Lung (tissue), 12 donors: ENCODE data around the gene ADIPOQ. TPM values are rescaled to one million over a fixed set of nuclear protein-coding genes. Genes with fewer than 3 reads are reported as not detected.
A peak's percentile ranks its signal among the peaks of the same experiment; 100 is the strongest.
"Not testable (repeated sequence)": the region's sequence is repeated elsewhere in the genome, so short reads cannot be mapped to it uniquely, and the experiment has no call there.

Source experiments
- ATAC-seq: fragments of 200-7000 bp; cut with Tn5 transposase; one replicate; pipeline ENCODE4 v1.9.1; 2020; ENCODE audit warnings: moderate number of reproducible peaks; ENCODE audit not compliant: insufficient read depth, low FRiP score
- DNase-seq, 3 donors: peaks; one replicate each; pipeline ENCODE4 v3.0.0-alpha.2; 2013 to 2017
- H3K27ac ChIP-seq, 2 donors: one replicate each; pipeline ENCODE4 v1.5.1; 2013; ENCODE audit warnings: mild to moderate bottlenecking in 2 of 2, moderate library complexity in 2 of 2, control low read depth in 1 of 2, inconsistent platforms in 1 of 2, low read depth in 1 of 2, low read length in 1 of 2
- H3K27me3 ChIP-seq, 3 donors: one replicate each; pipeline ENCODE4 v1.5.1; 2013; ENCODE audit warnings: low read length in 2 of 3; ENCODE audit not compliant: control insufficient read depth in 3 of 3, insufficient read depth in 3 of 3
- H3K36me3 ChIP-seq, 4 donors: one replicate each; pipeline ENCODE4 v1.5.1; 2013; ENCODE audit warnings: low read length in 4 of 4, mild to moderate bottlenecking in 1 of 4, moderate library complexity in 1 of 4; ENCODE audit not compliant: control insufficient read depth in 4 of 4, insufficient read depth in 4 of 4
- H3K4me1 ChIP-seq, 5 donors: one replicate each; pipeline ENCODE4 v1.5.1; 2013; ENCODE audit warnings: low read length in 5 of 5, mild to moderate bottlenecking in 2 of 5, moderate library complexity in 1 of 5; ENCODE audit not compliant: control insufficient read depth in 5 of 5, insufficient read depth in 5 of 5
- H3K4me3 ChIP-seq: one replicate; pipeline ENCODE4 v1.5.1; 2013; ENCODE audit warnings: mild to moderate bottlenecking, control low read depth, moderate library complexity
- H3K9ac ChIP-seq, 2 donors: one replicate each; pipeline ENCODE4 v1.5.1; 2013; ENCODE audit warnings: low read length in 2 of 2, control low read depth in 1 of 2; ENCODE audit not compliant: insufficient read depth in 1 of 2
- H3K9me3 ChIP-seq, 4 donors: one replicate each; pipeline ENCODE4 v1.5.1; 2013; ENCODE audit warnings: low read length in 3 of 4, mild to moderate bottlenecking in 1 of 4, moderate library complexity in 1 of 4; ENCODE audit not compliant: control insufficient read depth in 4 of 4, insufficient read depth in 3 of 4
- WGBS, 2 donors: extraction: QIAGEN DNeasy Blood & Tissue Kit; methylation state at CpG; one replicate each; pipeline ENCODE4 v1.1.7; 2013; 5-methylcytosine and 5-hydroxymethylcytosine counted together
- polyA plus RNA-seq, 2 donors: library from polyadenylated mRNA; stranded (reverse); fragments of 200-250 nt; gene quantifications; one replicate each; pipeline ENCODE4 v1.2.1, GENCODE V29; 2013
- total RNA-seq, 2 donors: library from RNA; depleted of rRNA in 1 of 2; stranded (reverse); fragments of >200 nt in 1 of 2; gene quantifications; one replicate each; pipeline ENCODE4 v1.2.1, GENCODE V29; 2014 to 2021
- TF ChIP-seq, protein P1 (sequence below): IDR thresholded peaks from 2 replicates; pipeline ENCODE4 v1.5.1; 2012; ENCODE audit warnings: mild to moderate bottlenecking; ENCODE audit errors: control extremely low read depth, extremely low read depth
- donor health status: control.
- donor health status: control.
- donor health status: Bipolar disorder and iron deficiency.
- donor health status: healthy.
- donor health status: DM: yes; HTN: yes; CAD: no.

ADIPOQ gene
- total and polyA plus RNA-seq, 4 donors, result 0.01 to 0.09 TPM; not detected in 2

- TF ChIP-seq, protein P1, sequence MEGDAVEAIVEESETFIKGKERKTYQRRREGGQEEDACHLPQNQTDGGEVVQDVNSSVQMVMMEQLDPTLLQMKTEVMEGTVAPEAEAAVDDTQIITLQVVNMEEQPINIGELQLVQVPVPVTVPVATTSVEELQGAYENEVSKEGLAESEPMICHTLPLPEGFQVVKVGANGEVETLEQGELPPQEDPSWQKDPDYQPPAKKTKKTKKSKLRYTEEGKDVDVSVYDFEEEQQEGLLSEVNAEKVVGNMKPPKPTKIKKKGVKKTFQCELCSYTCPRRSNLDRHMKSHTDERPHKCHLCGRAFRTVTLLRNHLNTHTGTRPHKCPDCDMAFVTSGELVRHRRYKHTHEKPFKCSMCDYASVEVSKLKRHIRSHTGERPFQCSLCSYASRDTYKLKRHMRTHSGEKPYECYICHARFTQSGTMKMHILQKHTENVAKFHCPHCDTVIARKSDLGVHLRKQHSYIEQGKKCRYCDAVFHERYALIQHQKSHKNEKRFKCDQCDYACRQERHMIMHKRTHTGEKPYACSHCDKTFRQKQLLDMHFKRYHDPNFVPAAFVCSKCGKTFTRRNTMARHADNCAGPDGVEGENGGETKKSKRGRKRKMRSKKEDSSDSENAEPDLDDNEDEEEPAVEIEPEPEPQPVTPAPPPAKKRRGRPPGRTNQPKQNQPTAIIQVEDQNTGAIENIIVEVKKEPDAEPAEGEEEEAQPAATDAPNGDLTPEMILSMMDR, result no peak
- no peak overlapping the region for H3K27ac ChIP-seq
- no peak overlapping the region for H3K9ac ChIP-seq
- ATAC-seq (no peak), DNase-seq (no peak)
- peaks cover 0 to 24% (median 20%) of the 10 kb centered on the region in 3 donors for H3K27me3 ChIP-seq
- no peak overlapping the region for H3K4me3 ChIP-seq
- 93 to 99% methylated on average over 5 of the region's 5 CpGs for WGBS, 2 donors
- no peaks in the 10 kb centered on the region for H3K36me3 ChIP-seq
- H3K4me1 ChIP-seq, result no peaks in the 10 kb centered on the region
- no peaks in the 10 kb centered on the region for H3K9me3 ChIP-seq
These were observed 24.0 kb upstream of the ADIPOQ start for GRCh38 chr3:186818516-186818915.

- WGBS, 2 donors, result 78 to 89% methylated on average over 1 of the region's 1 CpG
These were observed 23.6 kb upstream of the ADIPOQ start for GRCh38 chr3:186818956-186819355.

GRCh38 chr3:186821429-186822387 is 20.8 kb upstream of the ADIPOQ start:
- peak in 2 of 3 donors; percentile 69 to 71 for DNase-seq
- WGBS, 2 donors, result 49 to 57% methylated on average over 11 of the region's 11 CpGs
- Histone ChIP-seq H3K9ac (no peak overlapping the region), H3K27me3 (peaks cover 0 to 39% (median 39%) of the 10 kb centered on the region in 3 donors), H3K27ac (no peak overlapping the region), H3K4me3 (no peak overlapping the region), H3K36me3 (no peaks in the 10 kb centered on the region), H3K9me3 (peaks cover 0 to 2% (median 0%) of the 10 kb centered on the region in 4 donors), H3K4me1 (peaks cover 0 to 8% (median 0%) of the 10 kb centered on the region in 5 donors)
- TF ChIP-seq, protein P1, result peak; percentile 42
- ATAC-seq, result no peak

More at GRCh38 chr3:186818956-186819355, 23.6 kb upstream of the ADIPOQ start:
- Histone ChIP-seq H3K27me3 (peaks cover 0 to 22% (median 20%) of the 10 kb centered on the region in 3 donors), H3K9ac (no peak overlapping the region), H3K4me1 (no peaks in the 10 kb centered on the region), H3K9me3 (no peaks in the 10 kb centered on the region), H3K4me3 (no peak overlapping the region), H3K36me3 (no peaks in the 10 kb centered on the region), H3K27ac (no peak overlapping the region)
- DNase-seq, result no peak
- TF ChIP-seq, protein P1, result no peak
- no peak for ATAC-seq

DNA sequence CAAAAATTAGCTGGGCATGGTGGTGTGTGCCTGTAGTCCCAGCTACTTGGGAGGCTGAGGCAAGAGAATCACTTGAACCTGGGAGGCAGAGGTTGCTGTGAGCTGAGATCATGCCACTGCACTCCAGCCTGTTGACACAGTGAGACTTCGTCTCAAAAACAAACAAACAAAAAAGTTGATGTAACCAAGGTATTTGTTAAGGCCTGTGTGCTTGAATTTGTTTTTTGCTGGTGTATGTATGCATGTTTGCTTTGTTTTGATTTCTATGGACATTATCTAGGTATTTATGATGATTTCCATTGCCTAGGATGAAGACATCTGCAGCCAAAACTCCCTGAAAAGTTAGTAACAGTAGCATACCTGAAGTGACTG is 20.1 kb upstream of the ADIPOQ start:
- DNase-seq, result not testable (repeated sequence)
- peaks cover 0 to 38% (median 38%) of the 10 kb centered on the region in 3 donors for H3K27me3 ChIP-seq
- WGBS, 2 donors, result 64 to 92% methylated on average over 1 of the region's 1 CpG

More for the DNA sequence above, 20.1 kb upstream of the ADIPOQ start:
- ATAC-seq, H3K9ac ChIP-seq, H3K36me3 ChIP-seq, H3K27ac ChIP-seq, H3K4me3 ChIP-seq, H3K9me3 ChIP-seq, H3K4me1 ChIP-seq: not testable (repeated sequence)
